Raji (cell line): ENCODE data around the gene SHMT1.

Experiments used
- POLR2A ChIP-seq: IDR thresholded peaks from 2 replicates; pipeline ENCODE4 v1.6.1; 2011; ENCODE audit warnings: low read depth, low read length, control low read depth; ENCODE audit not compliant: insufficient read depth

SHMT1 gene

DNA sequence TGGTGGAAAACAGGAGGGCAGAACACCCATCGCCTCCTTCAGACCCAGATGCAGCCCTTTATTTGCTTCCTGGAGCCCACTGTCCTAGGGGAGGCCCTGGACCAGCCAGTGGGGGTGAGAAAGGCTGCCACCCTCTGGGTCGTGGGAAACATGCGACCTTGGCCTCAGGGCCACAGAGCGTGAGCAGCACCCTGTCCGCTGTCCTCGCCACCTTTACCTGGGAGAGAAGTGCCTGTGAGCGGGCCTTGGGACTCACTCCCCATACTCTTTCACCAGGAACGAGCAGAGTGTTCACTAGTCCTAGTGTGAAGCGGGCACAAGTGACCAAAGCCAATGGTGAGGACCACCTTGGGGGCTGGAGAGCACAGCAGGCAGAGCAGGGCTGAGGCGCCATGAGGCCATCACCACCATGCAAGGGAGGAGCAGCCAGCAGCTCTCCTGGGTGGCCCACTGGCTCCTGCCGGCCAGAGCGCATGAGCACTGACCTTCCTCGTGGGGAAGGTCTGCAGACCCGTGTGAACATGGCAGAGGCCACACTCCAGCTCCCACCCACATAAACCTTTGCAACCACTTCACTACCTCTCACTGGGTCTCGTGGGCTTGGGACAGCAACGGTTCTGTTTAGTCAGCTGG, 39.7 kb downstream of the SHMT1 start:
- no peak for TF ChIP-seq POLR2A

- TF ChIP-seq POLR2A: no peak
Measured at GRCh38 chr17:18323007-18323406, 40.3 kb downstream of the SHMT1 start.

DNA sequence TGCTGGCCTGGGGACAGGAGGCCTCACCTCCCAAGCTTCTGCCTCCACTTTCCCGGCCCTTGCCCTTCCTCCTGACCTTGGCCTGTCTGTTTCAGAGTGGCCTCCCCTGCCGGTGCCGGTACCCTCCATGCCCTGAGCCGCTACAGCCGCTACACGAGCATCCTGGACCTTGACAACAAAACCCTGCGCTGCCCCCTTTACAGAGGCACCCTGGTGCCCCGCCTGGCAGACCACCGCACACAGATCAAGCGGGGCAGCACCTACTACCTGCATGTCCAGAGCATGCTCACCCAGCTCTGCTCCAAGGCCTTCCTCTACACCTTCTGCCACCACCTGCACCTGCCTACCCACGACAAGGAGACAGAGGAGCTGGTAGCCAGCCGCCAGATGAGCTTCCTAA, 40.8 kb downstream of the SHMT1 start:
- no peak for TF ChIP-seq POLR2A

- TF ChIP-seq POLR2A: no peak
Measured at GRCh38 chr17:18321309-18321708, 42.0 kb downstream of the SHMT1 start.

DNA sequence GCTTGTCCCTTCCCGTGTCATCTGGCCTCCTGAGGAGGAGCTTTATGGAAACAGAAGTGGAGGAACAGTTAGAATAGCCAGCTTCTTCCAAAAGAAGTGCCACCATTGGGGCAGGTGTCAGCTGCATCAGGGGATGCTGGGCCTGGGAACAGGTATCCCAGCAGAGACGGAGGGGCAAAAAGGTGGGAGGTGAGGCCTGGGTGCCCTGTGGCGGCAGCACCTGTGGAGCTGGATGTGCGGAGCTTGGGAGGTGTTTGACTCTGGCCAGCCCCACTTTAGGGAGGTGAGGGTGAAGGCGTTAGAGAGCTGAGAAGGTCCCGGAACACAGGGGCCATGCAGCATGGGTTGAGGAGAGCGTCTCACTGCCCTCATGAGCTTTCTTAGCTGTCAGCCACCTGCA, 43.0 kb downstream of the SHMT1 start:
- no peak for TF ChIP-seq POLR2A

GRCh38 chr17:18319604-18320256, 43.6 kb downstream of the SHMT1 start:
- TF ChIP-seq POLR2A: no peak

DNA sequence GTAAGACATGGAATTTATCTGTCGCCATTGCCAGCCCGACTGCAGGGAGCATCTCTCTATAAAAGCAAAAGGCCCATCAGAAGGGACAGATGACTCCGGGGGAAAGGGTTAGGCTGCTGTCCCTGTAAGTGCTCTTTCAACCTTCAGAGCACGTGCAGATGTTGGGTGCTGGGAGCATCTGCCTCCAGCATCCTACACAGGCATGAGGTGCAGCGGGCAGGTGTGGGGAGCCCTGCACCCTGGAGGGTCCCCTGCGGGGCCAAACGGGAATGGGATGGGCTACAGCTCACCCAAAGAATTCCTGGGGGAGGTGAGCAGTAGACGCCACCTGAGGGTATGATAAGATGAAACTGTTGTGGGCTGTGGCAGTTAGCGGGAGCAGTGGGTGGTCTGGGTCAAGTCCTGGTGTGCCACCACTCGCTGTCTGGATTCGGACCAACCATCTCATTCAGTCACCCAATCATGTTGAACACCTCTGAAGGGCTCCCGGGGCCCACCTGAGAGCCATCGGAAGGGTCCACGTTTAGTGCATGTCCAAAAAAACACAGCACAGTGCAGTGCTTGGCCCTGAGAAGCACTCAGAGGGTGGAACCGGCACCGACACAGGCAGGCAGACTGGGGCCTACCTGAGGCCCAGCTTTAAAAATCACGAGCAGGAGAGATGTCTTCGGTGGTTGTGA, 44.4 kb downstream of the SHMT1 start:
- TF ChIP-seq POLR2A: no peak

- no peak for TF ChIP-seq POLR2A
Measured at GRCh38 chr17:18318117-18318516, 45.2 kb downstream of the SHMT1 start.

DNA sequence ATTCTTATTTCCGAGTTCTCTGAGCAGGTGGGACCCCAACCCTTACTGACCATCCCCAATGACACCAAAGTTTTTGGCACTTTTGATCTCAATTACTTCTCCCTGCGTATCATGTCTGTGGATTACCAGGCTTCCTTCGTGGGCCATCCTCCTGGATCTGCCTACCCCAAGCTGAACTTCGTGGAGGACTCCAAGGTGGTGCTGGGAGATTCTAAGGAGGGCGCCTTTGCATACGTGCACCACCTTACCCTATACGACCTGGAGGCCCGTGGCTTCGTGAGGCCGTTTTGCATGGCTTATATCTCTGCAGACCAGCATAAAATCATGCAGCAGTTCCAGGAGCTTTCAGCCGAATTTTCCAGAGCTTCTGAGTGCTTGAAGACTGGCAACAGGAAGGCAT, 47.4 kb downstream of the SHMT1 start:
- no peak for TF ChIP-seq POLR2A

DNA sequence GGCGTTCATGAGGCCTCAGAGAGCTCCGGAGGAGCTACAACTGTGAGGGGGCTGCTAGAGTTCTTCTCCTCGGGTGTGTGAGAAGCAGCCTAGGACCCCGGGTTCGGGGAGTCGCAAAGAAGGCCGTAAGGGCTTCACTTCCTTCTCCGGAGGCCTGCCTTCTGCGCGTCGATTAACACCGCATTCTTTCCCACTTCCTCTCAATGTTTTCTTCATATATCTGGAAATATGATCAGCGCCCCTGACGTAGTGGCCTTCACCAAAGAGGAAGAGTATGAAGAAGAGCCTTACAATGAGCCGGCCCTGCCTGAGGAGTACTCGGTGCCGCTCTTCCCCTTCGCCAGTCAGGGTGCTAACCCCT, 47.8 kb downstream of the SHMT1 start:
- no peak for TF ChIP-seq POLR2A

- TF ChIP-seq POLR2A: peak; percentile 89
Measured at GRCh38 chr17:18314731-18315561, 48.4 kb downstream of the SHMT1 start, which contains the start of the genes SMCR8 and TOP3A. TSS of gene SMCR8 (plus strand) at chr17:18315293. CDS start at chr17:18315790, 497 bp downstream. TSS of gene TOP3A (minus strand) at chr17:18314994. CDS start at chr17:18314778, 216 bp downstream.

DNA sequence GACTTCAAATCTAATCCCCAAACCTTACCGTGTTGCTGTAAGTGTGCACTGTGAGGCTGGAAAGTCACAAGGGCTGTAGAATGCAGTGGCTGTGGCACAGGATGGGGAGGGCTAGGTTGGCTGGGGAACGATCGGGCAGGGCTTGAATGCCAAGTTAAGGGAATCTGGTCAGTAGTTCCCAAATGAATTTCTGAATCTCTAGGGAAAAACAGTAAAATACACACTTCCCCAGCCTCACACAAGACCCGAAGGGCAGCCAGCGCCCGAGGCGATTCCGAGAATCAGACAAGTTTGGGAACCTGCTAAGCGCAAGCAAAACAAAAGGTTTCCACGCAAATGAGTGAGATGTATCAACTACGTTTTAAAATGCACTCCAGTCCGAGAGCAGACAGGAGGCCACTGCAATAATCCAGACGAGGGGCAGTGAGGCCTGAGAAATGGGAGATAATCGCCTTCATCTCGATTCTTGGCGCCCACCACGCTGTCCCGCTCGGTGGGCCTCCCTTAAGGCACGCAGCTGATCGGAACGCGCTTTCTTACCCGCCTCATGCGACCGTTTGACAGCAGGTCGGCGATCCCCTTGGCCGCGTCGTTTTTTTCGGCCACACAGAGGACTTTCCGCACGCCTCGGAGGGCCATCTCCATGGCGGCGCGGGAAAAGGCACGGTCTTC, 49.2 kb downstream of the SHMT1 start:
- no peak for TF ChIP-seq POLR2A

- no peak for TF ChIP-seq POLR2A
Measured at GRCh38 chr17:18309202-18309601, 54.1 kb downstream of the SHMT1 start.

GRCh38 chr17:18300725-18301480, 62.4 kb downstream of the SHMT1 start:
- TF ChIP-seq POLR2A: no peak
